GM21381 (cell line): Measurements from ENCODE around the gene PAQR6.

Experiments
- ATAC-seq: cut with Tn5 transposase; IDR thresholded peaks from one replicate; pipeline ENCODE4 v1.9.1; 2021; ENCODE audit warnings: mild to moderate bottlenecking, moderate library complexity; ENCODE audit not compliant: unreplicated experiment

Gene PAQR6

GRCh38 chr1:156200044-156200443, 47.8 kb downstream of the PAQR6 start:
- ATAC-seq: no peak

GRCh38 chr1:156198831-156199349, 49.0 kb downstream of the PAQR6 start:
- ATAC-seq: no peak

- ATAC-seq: no peak
Observed at GRCh38 chr1:156196445-156196844, 51.4 kb downstream of the PAQR6 start.

- ATAC-seq: no peak
Observed at GRCh38 chr1:156195853-156196252, 52.0 kb downstream of the PAQR6 start.

GRCh38 chr1:156194300-156194652, 53.6 kb downstream of the PAQR6 start:
- peak; percentile 3 for ATAC-seq

- peak; percentile 93 for ATAC-seq
Observed at GRCh38 chr1:156193488-156194299, 54.2 kb downstream of the PAQR6 start, which contains the start of gene SLC25A44. Gene SLC25A44, plus strand, starts transcription at chr1:156194104. Its CDS starts 5,744 bp downstream, at chr1:156199848.
